Left lobe of liver (tissue), 2 donors: Measurements from ENCODE around the gene ACIN1. TPM values are rescaled to one million over a fixed set of nuclear protein-coding genes. Genes with fewer than 3 reads are reported as not detected.
"Not testable (repeated sequence)": the region's sequence is repeated elsewhere in the genome, so short reads cannot be mapped to it uniquely, and the experiment has no call there.

Experiments used
- ATAC-seq: fragments of 200-7000 bp; cut with Tn5 transposase; one replicate; pipeline ENCODE4 v1.9.1; 2020; ENCODE audit warnings: mild to moderate bottlenecking, moderate library complexity
- DNase-seq: peaks from one replicate; pipeline ENCODE4 v3.0.0-alpha.2; 2020; ENCODE audit warnings: low spot score
- total RNA-seq: library from RNA; stranded (reverse); gene quantifications from one replicate; pipeline ENCODE4 v1.2.1, GENCODE V29; 2021
- donor health status: DM: no; HTN: no; CAD: no; lungs with moderate emphysema.
- donor health status: DM: no; HTN: yes; CAD: no.

ACIN1 gene
- total RNA-seq, 1 donor from 2014 or later = 48.2 TPM

DNA sequence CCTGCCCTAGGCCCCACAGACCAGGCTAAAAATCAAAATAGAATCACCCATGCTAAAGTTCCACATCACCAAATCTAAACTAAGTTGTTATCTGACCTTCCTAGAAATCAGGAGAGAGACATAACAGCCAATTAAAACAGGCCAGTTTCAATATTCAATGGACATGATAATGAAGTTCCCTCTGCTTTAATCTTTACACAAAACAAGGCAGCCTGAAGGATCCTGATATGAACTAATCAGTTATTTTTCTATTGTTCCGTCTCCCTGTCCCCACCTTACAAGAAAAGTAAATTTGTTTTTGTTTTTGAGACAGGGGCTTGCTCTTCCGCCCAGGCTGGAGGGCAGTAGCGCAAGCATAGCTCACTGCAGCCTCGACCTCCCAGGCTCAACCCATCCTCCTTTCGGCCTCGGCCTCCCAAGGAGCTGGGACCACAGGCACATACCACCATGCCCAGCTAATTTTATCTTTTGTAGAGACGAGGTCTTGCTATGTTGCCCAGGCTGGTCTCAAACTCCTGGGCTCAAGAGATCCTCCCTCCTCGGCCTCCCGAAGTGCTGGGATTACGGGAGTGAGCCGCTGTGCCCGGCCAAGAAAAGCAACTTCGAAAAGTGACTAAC lies 29.5 kb upstream of the ACIN1 start:
- no peak for ATAC-seq

DNA sequence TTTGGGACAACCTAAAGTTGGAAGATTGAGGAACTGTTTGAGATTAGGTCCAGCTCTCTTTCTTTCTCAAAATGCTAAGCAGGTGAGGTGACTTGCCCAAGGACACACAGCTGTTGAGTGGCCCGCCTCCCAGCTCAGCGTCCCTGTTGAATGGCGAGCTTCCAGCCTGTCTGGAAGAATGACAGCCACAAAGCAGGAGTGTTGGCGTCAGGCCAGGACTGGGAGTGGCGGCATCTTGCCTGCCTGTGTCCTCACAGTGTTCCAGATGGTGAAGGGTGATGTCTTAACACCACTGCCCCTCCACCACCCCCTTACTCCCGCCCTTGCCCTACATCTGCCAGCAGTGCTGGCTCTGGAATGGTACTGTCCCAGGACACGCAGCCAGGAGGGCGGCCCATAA lies 28.5 kb upstream of the ACIN1 start:
- no peak for DNase-seq
- no peak for ATAC-seq

More for the DNA sequence above, 29.5 kb upstream of the ACIN1 start:
- DNase-seq = no peak

DNA sequence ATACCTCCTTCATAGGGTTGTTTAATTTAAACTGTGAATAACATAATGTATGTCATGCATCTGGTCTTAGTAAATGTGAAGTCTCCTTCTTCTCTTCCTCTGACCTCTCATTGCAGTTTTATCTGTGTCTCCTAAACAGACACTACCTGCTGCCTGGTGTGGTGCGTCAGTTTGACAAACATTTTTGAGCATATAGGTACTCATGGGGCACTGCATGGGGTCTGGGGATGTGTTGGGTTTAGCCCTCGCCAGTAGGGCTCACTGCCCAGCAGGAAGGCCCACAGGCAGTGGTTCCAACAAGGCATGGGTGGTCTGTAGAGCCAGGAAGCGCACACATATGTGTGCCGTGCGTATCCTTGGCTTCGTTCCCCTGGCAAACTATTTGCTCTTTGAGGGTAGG lies 27.1 kb upstream of the ACIN1 start:
- DNase-seq = no peak
- ATAC-seq = no peak

DNA sequence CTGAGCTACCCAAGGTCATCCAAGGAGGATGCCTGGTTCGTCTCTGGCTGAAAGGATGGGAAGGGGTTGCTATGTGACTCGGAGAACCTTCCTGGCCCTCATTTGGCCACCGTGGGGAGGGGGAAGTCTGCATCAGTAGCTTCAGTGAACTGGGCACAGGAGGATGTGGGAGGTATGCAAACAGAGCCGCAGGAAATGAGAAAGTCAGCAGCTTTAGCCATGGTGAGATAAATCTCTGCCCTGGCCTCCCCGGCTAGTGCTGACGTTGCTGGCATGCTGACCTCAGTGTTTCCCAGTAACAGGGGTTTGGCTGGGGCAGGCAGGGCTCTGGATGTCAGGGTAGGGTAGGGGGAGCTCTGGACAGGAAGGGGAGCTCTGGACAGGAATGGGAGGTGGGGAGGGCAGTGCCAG lies 26.4 kb upstream of the ACIN1 start:
- no peak for DNase-seq
- ATAC-seq = peak; percentile 23

DNA sequence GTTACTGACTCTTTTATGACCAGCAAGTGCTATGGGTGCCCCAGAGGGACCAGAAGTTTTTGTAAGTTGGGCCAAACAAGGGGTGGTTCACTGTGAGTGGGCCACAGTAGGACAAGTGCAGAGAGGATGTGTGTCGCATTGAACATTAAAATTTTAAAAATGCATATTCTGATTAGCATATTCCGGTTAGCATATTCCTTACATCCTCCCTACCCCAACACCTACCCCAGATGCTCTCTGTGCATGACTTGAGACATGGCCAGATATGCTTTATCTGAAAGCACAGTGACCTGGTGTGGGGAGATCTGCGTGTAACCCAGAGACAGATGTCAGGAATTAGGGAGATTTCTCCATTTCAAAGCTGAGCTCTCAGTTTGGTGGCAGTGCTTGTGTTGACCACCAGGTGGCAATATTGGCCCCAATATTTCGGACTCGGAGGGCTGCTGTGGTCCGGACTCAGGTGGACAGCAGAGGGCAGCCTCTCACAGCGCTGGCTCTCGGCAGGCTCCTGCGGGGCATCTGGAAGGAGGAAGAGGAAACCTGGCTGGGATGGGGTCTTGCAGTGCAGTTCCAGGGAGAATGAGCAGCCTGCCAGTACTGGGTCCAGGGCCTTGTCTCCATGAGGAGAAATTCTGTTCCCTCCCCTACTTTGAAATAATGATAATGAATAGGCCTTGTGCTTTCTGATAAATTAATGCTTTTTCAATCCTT lies 25.8 kb upstream of the ACIN1 start:
- ATAC-seq (peak; percentile 99), DNase-seq (peak; percentile 86)

DNA sequence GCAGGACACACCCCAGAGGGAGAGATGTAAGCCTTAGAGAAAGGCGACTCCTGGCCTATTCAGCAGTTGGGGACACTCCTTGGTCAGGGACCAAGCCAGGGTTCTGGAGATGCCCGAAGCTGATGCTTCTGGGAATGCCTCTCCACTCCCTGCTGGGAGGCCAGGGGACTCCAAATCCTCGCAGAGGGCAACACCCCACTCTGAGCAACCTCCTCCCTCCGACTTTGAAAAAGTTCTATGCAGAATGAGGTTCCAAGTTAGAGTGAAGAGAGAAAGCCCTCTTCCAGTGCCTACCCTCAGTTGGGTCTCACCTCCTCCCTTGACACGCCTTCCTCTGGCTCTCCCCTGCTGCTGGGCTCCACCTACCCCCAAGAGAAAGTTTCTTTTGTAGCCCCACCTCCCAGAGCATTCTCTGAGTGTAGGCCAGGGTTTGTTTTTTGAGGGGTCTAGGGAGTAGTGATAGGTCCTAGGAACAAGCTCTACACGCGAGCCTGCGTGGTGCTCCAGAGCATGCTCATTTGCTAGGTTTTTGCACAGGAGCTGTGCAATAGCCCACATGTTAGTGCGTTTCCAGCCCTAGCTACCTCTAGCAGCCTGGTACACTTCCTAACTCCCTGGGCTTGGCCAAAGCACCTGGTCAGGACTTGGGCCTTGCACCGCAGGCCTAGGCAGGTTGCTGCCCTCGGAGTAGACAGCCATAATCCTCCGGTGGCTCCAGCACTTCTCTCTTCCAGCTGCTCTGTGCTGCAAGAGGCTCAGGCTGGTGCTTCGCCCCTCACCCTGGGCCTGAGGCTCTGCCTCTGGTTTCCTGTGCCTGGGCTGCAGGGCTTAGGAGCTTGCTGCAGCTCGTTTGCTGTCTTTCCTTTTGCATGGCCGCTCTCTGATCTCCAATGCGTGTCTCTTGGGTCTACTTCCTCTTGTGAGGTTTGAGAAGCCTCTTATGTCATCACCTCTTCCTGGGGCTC lies 24.7 kb upstream of the ACIN1 start:
- ATAC-seq = no peak
- DNase-seq = no peak

DNA sequence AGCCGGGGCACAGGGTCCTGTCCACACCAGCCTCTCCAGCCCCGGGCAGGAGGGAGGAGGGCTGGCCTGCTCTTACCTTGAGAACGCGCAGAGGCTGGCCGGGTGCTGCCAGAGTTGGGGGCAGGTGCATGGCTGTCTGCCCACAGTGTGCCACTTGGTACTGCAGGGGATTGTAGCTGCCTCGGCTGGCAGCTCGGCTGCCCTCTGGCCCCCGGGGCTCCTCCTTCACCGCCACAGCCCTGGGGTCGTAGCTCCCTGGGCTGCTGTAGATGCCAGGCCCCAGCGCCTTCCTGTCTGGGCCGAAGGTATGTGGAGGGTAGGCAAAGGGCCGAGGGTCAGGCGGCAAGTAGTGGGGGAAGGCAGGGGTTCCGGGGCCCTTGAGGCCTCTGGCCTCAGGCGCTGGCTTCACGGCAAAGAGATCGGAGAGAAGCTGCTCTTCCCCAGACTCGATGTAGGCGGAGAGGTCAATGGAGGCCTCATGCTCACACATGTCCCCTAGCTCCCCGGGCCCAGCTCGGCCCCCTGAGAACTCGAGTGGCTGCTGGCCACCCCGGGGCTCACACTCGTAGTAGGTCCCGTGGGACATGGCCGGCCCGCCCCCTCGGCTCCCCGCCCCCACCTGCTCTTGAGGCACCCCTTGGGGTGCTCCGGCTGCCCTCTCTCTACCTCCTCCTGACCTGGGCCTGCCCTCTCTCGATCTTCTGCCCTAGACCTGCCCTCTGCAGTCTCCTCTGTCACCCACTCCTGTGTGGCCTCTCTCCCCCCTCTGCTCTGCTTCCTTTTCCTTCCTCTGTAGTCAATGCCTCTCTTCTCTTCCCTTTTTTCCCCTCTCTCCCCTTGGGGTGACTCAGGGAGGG lies 23.8 kb upstream of the ACIN1 start, which contains the start of gene CEBPE:
Gene CEBPE, minus strand, starts transcription at position 750 of the 857 bp plus-strand sequence. Its CDS starts 164 bp downstream, at position 586.
- ATAC-seq = no peak
- DNase-seq = no peak

DNA sequence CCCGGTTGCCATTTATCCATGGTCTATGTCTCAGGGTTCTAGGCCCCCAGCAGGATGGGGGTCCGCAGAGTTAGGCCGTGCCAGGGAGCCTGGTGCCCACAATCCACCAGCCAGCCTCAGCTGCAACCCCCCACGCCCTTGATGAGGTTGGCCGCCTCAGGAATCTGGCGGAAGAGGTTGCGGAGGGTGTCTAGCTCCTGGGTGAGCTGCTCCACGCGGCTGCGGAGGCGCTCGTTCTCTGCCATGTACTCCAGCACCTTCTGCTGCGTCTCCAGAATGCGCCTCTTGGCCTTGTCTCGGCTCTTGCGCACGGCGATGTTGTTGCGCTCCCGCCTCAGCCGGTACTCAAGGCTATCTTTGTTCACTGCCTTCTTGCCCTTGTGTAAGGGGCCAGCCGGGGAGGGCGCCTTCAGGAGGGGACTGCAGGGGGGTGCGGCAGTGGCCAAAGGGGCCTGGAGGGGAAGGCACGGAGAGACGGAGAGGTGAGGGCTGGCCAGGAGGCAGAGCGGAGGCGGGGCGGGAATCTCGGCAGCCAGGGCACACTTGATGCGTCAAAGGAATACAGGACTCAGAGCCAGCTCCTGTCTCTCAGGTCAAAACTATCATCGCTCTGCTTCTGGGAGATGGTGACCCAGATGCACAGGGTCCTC lies 22.6 kb upstream of the ACIN1 start:
- DNase-seq = no peak
- ATAC-seq = no peak

DNA sequence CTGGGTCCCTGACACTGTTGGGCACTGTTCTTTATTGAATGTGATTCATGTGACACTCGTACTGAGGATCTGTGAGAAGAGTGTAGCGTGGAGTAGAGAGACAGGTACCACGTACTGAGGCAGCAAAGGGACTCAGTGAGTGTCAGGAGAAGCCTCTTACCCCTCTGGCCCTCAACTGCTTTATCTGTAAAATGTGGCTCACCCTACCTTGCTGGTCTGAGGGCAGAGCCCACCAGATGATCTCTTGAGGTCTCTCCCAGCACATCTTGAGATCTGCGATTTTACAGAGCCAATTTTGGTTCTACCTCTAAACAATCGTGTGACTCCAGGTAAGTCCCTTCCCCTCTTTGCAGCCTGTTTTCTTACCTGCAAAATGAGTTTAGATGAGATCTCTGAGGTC lies 21.0 kb upstream of the ACIN1 start:
- DNase-seq = no peak
- ATAC-seq = no peak

DNA sequence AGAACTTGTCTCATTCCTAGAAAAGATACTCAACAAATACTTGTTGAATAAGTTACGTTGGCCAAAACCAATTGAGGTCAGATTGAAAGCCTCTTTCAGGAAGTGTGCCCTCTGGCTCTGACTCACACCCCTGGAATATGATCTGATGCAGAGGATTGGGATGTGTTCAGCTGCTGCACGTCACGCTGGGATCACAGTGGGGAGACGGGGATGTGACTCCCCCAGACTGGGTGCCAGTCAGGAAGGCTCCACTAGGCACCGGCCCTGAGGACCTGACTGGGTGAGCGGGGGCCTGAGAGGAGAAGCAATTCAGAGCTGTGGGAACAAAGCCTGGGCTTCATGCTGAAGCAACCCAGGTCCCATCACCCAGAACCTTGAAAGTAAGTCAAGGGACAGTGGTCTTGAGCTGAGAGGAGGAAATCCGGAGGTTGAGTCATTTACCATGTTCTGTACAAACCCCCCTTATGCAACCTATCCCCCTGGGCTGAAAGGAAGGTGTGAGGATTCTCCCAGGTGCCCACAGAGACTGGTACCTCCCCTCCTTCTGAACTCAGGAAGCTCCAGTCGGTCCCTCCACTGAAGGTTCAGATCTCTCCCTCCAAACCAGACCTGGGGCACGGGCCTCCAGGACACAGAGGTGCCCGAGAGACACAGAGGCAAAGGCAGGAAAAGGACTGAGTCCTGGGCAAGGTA lies 20.2 kb upstream of the ACIN1 start:
- ATAC-seq = no peak
- DNase-seq = no peak

DNA sequence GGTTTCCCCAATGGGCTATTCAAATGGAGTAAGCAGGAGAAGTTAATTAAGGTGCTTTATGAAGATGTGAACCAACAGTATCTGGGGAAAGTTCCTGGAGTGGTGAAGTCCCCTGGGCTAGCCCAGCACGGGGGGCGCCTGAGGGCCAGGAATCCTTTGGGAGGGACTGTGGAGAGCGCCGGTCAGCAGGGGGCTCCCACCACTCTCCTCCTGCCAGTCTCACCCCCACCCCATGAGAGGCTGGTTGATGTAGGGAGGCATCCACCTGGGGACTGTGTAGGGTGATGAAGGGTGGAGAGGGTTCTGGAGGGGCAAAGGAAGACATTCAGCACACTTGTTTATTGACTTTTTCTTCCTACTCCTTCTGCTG lies 19.7 kb upstream of the ACIN1 start:
- DNase-seq (no peak), ATAC-seq (no peak)

DNA sequence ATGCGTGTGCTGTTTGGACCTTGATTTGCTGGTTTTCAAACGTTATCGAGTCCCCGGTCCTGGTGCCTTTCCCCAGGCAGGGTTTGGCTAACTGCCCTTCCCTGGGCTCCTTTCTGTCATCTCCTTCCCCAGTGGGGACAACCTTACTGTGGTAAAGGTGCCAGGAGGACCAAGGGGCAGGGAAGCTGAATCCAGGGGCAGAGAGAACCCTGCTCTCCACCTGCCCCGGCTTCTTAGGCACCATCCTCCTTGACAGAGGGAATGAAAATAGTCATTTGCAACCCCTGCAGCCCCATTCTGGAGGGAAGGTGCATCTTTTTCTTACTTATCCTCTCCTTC lies 19.2 kb upstream of the ACIN1 start:
- ATAC-seq (no peak), DNase-seq (no peak)

DNA sequence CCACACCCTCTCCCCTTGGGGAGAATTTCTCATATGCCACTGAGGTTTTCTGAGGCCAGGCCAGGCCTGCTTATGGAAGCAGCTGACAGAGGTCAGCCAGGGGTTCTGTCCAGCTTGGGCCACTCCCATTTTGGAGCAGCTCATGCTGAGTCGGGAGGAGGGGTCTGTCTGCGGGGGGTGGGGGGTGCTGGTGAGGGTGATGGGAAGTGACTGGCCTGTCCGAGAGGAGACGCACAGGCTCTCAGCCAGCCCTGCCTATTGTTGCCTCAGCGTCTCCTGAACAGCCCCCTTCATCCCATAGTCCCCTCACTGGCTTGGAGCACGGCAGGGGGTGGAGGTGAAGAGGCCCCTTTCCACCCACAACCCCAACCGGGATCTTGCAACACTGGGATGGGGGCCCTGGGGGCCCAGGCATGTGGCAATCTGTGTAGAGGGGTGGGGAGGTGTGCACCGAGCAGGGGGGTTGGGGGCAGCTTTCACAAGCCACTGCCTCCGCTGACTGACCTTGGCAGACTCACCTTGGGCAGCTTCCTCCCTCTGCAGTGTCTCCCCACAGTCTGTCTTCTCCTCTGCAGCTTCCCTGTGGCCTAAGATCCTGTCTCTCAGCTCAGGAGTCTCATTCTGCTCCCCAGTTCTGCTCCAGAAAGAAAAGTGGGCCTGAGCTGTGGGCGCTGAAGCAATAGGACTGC lies 18.6 kb upstream of the ACIN1 start:
- ATAC-seq = no peak
- DNase-seq = no peak

DNA sequence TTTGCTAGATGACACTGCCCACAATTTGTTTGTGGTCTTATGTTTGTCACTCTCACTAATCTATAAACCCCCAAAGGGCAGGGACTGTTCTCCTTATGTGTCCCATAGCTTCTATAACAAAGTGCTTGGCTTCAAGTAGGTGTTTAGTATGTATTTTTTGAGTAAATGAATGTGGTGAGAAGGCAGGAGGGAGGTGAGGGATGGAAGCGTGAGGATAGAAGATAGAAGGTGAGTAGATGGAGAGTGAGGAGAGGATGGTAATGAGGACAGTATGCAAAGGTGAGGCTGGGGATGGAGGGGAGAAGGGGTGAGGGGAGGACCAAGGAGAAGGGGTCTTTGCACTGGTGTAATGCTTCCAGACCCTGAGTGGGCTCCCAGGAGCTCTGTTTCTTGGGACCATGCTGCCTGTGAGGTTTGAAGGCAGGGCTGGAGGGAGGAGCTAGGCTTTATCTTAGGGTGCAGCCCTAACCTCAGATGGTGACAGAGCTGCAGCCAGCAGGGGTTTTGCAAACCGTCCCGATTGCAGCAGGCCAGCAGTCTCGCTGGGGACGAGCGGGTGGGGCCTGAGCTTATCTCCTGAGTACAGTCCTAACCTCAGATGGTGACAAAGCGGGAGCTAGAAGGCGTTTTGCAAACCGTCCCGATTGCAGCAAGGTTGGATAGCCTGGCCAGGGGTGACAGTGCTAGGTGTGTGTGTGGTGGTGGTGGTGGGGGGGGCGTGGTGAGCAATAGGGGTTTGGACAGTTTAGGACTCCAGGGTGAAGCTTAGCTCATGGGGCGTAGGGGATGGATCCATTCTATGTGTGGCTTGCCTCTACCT lies 17.6 kb upstream of the ACIN1 start:
- no peak for DNase-seq
- ATAC-seq = no peak

DNA sequence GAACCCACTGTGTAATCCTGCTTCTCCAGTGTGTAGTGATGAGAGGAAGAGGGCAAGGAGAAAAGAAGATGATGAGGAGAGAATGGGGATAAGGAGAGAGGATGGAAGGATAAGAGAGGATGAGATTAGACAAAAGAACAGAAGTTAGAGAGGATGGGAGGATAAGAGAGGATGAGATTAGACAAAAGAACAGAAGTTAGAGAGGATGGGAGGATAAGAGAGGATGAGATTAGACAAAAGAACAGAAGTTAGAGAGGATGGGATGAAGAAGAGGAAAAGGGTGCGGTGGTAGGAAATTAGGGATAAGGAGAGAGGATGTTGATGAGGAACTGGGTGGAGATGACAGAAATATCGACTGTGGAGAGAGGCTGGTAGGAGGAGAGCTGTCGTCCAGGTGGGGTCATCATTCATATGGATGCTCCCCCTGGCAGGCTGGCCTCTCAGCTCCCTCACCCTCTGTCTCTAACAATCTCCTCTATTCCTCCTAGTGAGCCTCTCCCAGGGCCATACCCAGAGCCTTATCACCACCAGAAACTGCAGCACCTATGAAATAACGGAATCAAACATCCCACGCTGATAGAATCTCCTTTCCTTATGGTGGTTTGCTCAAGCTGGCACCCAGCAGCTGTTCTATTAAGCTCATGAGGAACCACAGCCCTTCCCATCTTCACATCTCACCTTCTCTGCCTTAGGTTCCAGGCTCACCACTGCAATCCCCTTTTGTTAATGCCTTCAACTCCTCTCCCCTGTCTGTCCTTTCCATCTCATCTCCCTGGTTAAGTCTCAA lies 15.8 kb upstream of the ACIN1 start:
- ATAC-seq (no peak), DNase-seq (no peak)

DNA sequence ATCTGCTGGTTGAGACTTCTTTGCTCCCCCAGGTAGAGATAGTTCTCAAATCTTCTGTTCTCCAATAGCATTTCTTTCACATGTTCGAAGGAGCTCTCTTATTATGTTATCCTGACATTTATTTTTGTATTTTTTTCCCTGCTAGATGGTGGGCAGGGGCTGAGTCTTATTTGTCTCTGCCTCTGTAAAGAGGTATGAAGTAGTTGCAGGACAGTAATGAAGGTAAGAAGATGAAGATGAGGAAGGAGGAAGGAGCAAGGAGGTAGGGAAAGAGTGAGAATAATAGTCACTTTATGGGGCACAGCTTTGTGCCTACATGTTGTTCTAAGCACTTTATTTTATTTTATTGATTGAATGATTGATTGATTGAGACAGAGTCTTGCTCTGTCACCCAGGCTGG lies 14.8 kb upstream of the ACIN1 start:
- ATAC-seq (no peak), DNase-seq (no peak)

DNA sequence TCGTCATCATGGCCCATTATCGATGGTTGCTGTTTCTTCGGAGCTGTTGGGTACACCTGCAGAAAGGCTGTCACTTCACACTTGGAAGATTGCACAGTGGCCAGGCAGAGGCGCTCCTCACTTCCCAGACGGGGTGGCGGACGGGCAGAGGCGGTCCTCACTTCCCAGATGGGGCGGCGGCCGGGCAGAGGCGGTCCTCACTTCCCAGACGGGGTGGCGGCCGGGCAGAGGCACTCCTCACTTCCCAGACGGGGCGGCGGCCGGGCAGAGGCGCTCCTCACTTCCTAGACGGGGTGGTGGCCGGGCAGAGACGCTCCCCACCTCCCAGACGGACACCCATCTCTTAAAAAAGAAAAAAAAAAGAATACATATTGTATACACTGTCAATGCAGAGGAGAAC lies 13.2 kb upstream of the ACIN1 start:
- not testable (repeated sequence) for ATAC-seq, DNase-seq
